Calu3 (cell line): Measurements from ENCODE around the gene PDE9A. TPM values are rescaled to one million over a fixed set of nuclear protein-coding genes. Genes with fewer than 3 reads are reported as not detected.

Source experiments
- BruUV-seq: library from RNA; stranded (reverse); fragments of 400-500 nt; replicated peaks from 2 replicates; lab custom pipeline; 2021; lab: Mats Ljungman, UMichigan
- CTCF ChIA-PET: fragments of 300-600 bp; sonication (Branson Sonifier 250); formaldehyde crosslinking; loops from one replicate; lab custom pipeline; 2022; ENCODE audit warnings: antibody characterized with exemption; lab: Charles Lee
- DNase-seq: peaks from one replicate; pipeline ENCODE4 v3.0.0; 2022
- H3K27ac Mint-ChIP-seq: one replicate; pipeline ENCODE4 v1.8.0; 2022; ENCODE audit warnings: mixed read lengths; ENCODE audit not compliant: unreplicated experiment
- H3K27me3 Mint-ChIP-seq: one replicate; pipeline ENCODE4 v1.8.0; 2022; ENCODE audit warnings: mixed read lengths; ENCODE audit not compliant: unreplicated experiment
- H3K36me3 Mint-ChIP-seq: one replicate; pipeline ENCODE4 v1.8.0; 2022; ENCODE audit warnings: mild to moderate bottlenecking, moderate library complexity, mixed read lengths; ENCODE audit not compliant: insufficient read depth, unreplicated experiment
- H3K4me1 Mint-ChIP-seq: one replicate; pipeline ENCODE4 v1.8.0; 2022; ENCODE audit warnings: mild to moderate bottlenecking, low read depth, mixed read lengths; ENCODE audit not compliant: unreplicated experiment
- H3K4me3 Mint-ChIP-seq: one replicate; pipeline ENCODE4 v1.8.0; 2022; ENCODE audit warnings: mild to moderate bottlenecking, low read depth, moderate library complexity, mixed read lengths; ENCODE audit not compliant: unreplicated experiment
- H3K9me3 Mint-ChIP-seq: one replicate; pipeline ENCODE4 v1.8.0; 2022; ENCODE audit warnings: low read depth, mixed read lengths; ENCODE audit not compliant: unreplicated experiment
- CTCF ChIP-seq: fragments of 200-600 bp; IDR thresholded peaks from one replicate; pipeline ENCODE4 v1.8.0; 2022; ENCODE audit warnings: antibody characterized with exemption; ENCODE audit not compliant: unreplicated experiment
- intact Hi-C: fragments of 100-400 bp; cut with micrococcal nuclease; formaldehyde crosslinking; loops from one replicate; pipeline ENCODE4 v1.10.0; 2022; ENCODE audit not compliant: unreplicated experiment
- total RNA-seq: library from RNA; stranded (reverse); gene quantifications from 2 replicates; pipeline ENCODE4 v1.2.3, GENCODE V29; 2022

Gene PDE9A
- total RNA-seq, 1 experiment from 2014 or later: 10.9 TPM

DNA sequence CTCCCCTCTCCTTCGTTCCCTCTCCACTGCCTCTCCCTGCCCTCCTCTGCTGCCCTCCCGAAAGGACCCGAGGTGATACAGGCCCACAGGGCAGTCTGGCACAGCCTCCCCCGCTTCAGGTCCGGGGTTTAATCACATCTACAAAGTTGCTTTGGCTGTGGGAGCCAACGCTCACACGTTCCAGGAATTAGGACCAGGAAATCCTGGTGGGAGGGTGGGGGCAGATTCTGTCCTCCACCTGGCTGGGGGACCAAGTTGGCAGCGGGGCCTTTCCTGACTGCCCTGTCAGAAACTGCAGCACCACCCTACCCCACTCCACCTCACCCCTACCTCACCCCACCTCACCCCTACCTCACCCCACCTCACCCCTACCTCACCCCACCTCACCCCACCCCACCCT lies 130.9 kb downstream of the PDE9A start:
- no peak for TF ChIP-seq CTCF
- no TSS peak for BruUV-seq
- Mint-ChIP-seq H3K27ac (no peak overlapping the region), H3K4me3 (no peak overlapping the region), H3K9me3 (no peaks in the 10 kb centered on the region), H3K36me3 (no peaks in the 10 kb centered on the region), H3K27me3 (peaks cover 35% of the 10 kb centered on the region), H3K4me1 (no peaks in the 10 kb centered on the region)
- CTCF ChIA-PET: no interaction called here
- no peak for DNase-seq
- intact Hi-C loops: no loop called here

DNA sequence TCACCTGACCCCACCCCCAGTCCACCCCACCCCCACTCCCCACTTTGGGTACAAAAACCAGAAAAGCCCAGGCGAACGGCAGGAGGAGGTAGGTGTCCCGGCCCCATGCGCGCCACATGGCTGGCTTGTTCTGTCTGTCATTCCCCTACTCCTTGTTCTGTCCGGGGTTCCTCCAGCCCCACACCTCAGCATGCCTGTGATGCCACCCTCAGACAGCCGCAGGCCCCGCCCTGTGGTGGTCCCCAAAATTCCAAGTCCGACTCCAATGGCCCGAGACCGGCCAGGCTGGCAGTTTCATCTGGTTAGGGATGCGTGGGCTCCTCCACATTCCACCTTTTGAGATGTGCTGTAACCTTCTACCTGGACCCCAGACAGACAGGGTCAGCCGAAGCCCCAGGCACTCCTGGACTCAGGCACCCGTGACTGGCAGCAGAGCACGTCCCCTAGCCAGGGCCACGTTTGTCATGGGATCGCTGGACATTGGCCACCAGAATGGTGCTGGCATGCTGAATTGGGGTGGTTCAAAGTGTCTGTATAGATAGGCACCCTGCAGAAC lies 131.6 kb downstream of the PDE9A start:
- no peak overlapping the region for H3K27ac Mint-ChIP-seq
- DNase-seq: no peak
- no peaks in the 10 kb centered on the region for H3K36me3 Mint-ChIP-seq
- CTCF ChIA-PET: no interaction called here
- H3K4me3 Mint-ChIP-seq: no peak overlapping the region
- H3K27me3 Mint-ChIP-seq: peaks cover 30% of the 10 kb centered on the region
- BruUV-seq: no TSS peak
- no peak for TF ChIP-seq CTCF
- H3K9me3 Mint-ChIP-seq: no peaks in the 10 kb centered on the region
- intact Hi-C loops: no loop called here
- no peaks in the 10 kb centered on the region for H3K4me1 Mint-ChIP-seq

DNA sequence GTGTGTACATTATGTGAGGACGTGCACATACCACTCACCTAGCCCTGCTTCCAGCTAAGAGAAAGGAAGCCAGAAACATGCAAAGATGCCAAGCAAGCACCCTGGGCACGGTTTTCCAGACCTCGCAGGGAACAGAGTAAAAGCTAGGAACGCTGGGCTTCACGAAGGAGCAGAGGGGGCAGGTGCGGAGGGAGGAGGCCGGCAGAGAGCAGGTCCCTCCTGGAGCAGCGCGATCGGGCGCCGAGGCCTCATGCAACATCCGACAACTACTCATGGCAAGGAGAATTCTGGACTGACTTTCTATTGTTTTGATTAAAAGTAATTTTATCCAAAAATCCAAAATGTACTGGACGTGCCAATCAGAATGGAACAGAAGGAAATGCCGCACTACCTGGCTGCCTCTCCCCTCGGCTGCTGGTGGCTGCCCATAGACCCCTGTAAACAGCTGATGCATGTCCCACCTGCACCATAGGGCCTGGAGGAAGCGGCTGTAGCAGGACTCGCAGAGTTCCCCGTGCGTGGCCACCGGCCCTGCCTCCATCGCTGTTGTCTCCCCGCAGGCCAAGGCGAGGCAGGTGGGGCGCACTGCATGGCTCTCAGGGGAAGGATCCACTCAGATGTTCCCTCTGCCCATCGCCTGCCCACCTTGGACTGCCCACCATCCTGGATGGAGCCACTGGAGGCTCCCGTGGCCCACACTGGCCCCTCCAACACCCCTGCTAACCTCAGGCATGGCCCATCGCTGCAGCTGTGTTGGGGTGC lies 132.4 kb downstream of the PDE9A start:
- CTCF ChIA-PET: no interaction called here
- no TSS peak for BruUV-seq
- TF ChIP-seq CTCF: no peak
- H3K4me1 Mint-ChIP-seq: no peaks in the 10 kb centered on the region
- H3K9me3 Mint-ChIP-seq: no peaks in the 10 kb centered on the region
- no peak for DNase-seq
- intact Hi-C loops: no loop called here
- H3K36me3 Mint-ChIP-seq: no peaks in the 10 kb centered on the region
- no peak overlapping the region for H3K4me3 Mint-ChIP-seq
- H3K27ac Mint-ChIP-seq: no peak overlapping the region
- H3K27me3 Mint-ChIP-seq: peaks cover 21% of the 10 kb centered on the region

GRCh38 chr21:42786884-42787283 lies 133.5 kb downstream of the PDE9A start:
- H3K36me3 Mint-ChIP-seq: no peaks in the 10 kb centered on the region
- H3K27me3 Mint-ChIP-seq: peaks cover 11% of the 10 kb centered on the region
- DNase-seq: no peak
- no peaks in the 10 kb centered on the region for H3K9me3 Mint-ChIP-seq
- H3K27ac Mint-ChIP-seq: no peak overlapping the region
- CTCF ChIA-PET: no interaction called here
- no peak overlapping the region for H3K4me3 Mint-ChIP-seq
- no peak for TF ChIP-seq CTCF
- BruUV-seq: no TSS peak
- H3K4me1 Mint-ChIP-seq: no peaks in the 10 kb centered on the region
- intact Hi-C loops: no loop called here
